SJSA1 (cell line): ENCODE results near the gene PARS2. TPM values are rescaled to one million over a fixed set of nuclear protein-coding genes. Genes with fewer than 3 reads are reported as not detected.

ENCODE experiments used
- DNase-seq, 2 experiments: peaks; one replicate each; pipeline ENCODE4 v3.0.0-alpha.2; 2015 to 2020; ENCODE audit warnings: low spot score in 2 of 2, low read depth in 1 of 2
- H3K27ac ChIP-seq: fragments of 250-450 bp; sonication (Bioruptor Pico); 2 replicates; pipeline ENCODE4 v1.5.1; 2020; ENCODE audit warnings: mild to moderate bottlenecking, moderate library complexity
- H3K27me3 ChIP-seq: fragments of 250-450 bp; sonication (Bioruptor Pico); replicated peaks from 2 replicates; pipeline ENCODE4 v1.5.1; 2020; ENCODE audit warnings: mild to moderate bottlenecking, moderate library complexity
- H3K36me3 ChIP-seq: fragments of 250-450 bp; sonication (Bioruptor Pico); 2 replicates; pipeline ENCODE4 v1.5.1; 2020; ENCODE audit warnings: mild to moderate bottlenecking
- H3K4me1 ChIP-seq: fragments of 250-450 bp; sonication (Bioruptor Pico); replicated peaks from 2 replicates; pipeline ENCODE4 v1.6.1; 2021; ENCODE audit warnings: mild to moderate bottlenecking
- H3K4me3 ChIP-seq: fragments of 250-450 bp; sonication (Bioruptor Pico); 2 replicates; pipeline ENCODE4 v1.5.1; 2020; ENCODE audit warnings: mild to moderate bottlenecking
- H3K9me3 ChIP-seq: fragments of 250-450 bp; sonication (Bioruptor Pico); replicated peaks from 2 replicates; pipeline ENCODE4 v1.5.1; 2020; ENCODE audit warnings: mild to moderate bottlenecking
- total RNA-seq: library from RNA; depleted of rRNA; stranded (reverse); fragments of >200 nt; shearing (Covaris generic); gene quantifications from 2 replicates; pipeline ENCODE4 v1.2.3, GENCODE V29; 2014; rRNA removed

The PARS2 gene
- total RNA-seq, 1 experiment from 2014 or later: 4.6 TPM

DNA sequence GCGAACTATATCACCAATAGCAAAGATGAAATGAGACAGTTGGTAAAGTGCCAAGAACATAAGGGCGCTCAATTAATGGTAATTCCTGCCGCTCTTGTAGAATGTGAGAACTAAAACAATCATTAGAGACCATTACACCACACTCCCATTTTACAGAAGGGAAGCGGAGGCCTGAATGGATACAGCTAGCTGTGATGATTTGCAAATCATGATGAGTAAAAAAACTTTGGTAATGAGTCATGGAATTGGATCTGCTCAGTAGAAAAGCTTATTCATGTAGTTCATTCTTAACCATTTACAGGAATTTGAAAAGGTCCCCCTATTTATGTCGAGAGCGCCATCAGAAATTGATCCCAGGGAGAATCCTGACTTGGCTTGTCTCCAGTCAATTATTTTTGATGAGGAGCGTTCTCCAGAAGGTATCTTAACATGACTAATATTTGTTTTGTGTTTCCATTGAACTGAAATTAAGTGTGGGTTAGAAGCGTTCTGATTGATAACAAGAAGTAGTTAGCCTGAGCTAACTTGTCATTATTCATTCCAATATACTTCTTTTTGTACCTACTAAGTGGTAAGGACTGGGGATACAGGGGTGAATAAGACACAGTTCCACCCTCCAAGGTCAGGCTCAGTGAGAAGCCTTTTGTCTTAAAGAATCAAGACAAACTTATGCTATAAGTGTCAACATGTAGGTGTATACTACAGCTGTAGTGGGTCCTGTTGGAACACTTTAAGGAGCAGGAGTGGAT, 47.9 kb downstream of the PARS2 start:
- H3K4me1 ChIP-seq: peaks cover 9% of the 10 kb centered on the region; the same call in 1 of the 2 replicates
- no peak for DNase-seq
- H3K9me3 ChIP-seq: no peaks in the 10 kb centered on the region
- H3K4me3 ChIP-seq: peak overlapping the region; percentile 62
- H3K27me3 ChIP-seq: no peaks in the 10 kb centered on the region
- peaks cover 35% of the 10 kb centered on the region for H3K36me3 ChIP-seq
- H3K27ac ChIP-seq: peak overlapping the region; percentile 40

DNA sequence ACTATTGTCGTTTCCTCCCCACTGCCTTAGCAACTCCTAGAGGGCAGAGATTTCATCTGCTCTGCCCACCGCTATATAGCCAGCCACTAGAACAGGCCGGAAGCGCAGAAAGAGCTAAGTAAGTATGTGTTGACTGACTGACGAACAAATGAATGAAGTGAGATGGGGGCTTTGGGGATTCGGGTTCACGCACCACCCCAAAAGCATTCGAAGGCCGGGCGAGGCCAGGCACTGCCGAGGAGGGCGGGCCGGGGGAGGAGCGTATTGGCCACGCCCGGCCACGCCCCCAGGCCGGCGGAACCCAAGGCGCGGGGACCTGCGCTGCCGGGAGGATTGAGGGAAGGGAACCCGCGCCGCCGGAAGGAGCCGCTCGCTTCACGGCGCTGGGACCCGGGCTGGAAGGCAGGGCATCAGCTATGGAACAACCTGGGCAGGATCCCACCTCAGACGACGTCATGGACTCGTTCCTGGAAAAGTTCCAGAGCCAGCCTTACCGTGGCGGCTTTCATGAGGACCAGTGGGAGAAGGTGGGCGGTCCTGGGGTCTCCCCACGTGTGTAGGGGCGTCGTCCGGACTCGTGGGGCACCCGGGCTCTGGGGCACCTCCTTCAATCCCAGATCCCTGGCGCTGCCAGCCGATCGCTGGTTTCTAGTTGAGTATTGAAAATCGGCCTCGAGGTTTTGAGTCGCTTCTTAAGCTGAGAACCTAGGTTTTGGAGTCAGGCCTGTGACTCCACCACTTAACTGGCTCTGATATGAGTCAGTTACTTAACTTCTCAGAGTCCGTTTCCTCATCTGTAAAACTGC, 48.6 kb downstream of the PARS2 start, which contains the start of gene TTC4:
Gene TTC4 (plus strand): TSS at position 369 of the 806 bp plus-strand sequence. CDS start 48 bp downstream, at position 417.
- peak within 1 kb of the TSS; percentile 62 for H3K4me3 ChIP-seq
- H3K27ac ChIP-seq: peak within 1 kb of the TSS; percentile 40
- H3K36me3 ChIP-seq: peaks cover 29% of the 10 kb centered on the region
- H3K9me3 ChIP-seq: no peaks in the 10 kb centered on the region
- DNase-seq: peak; percentile 79 to 89
- peaks cover 9% of the 10 kb centered on the region; the same call in 1 of the 2 replicates for H3K4me1 ChIP-seq
- no peaks in the 10 kb centered on the region for H3K27me3 ChIP-seq

DNA sequence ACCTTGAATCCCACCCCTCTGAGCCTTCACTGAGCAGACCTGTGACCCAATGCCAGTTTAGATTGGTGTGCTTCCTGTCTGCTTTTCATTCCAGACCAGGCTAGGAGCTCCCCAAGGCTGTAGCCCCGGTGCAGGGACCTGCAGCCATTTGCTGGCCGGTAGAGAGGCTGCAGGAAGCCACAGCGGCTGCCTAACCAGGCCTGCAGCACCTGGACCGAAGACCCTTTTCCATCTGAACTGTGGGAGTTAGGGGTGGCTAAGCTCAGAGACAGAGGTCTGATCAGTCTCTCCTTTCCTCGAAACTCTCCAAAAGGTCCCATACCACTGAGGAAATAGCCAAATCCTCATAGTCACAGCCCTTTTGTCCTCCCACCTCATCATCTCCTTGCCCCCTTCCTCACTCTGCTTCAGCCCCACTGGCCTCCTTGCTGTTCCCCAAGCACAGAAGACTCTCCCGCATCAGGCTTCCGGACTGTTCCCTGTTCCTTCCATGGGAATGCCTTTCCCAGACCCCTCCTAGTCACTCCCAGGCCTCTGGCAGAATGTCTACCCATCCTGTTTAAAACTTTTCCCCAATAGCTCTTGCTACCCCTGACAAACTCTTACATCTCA, 49.3 kb downstream of the PARS2 start:
- Histone ChIP-seq H3K4me3 (peak overlapping the region; percentile 62), H3K36me3 (peaks cover 25% of the 10 kb centered on the region), H3K27me3 (no peaks in the 10 kb centered on the region), H3K9me3 (no peaks in the 10 kb centered on the region), H3K27ac (no peak overlapping the region), H3K4me1 (peaks cover 9% of the 10 kb centered on the region; the same call in 1 of the 2 replicates)
- no peak for DNase-seq

- H3K4me1 ChIP-seq: peaks cover 6% of the 10 kb centered on the region; the same call in 1 of the 2 replicates
- H3K27ac ChIP-seq: no peak overlapping the region
- H3K4me3 ChIP-seq: no peak overlapping the region
- DNase-seq: no peak
- no peaks in the 10 kb centered on the region; the same call in none of the 2 replicates for H3K27me3 ChIP-seq
- no peaks in the 10 kb centered on the region for H3K9me3 ChIP-seq
- no peaks in the 10 kb centered on the region for H3K36me3 ChIP-seq
Measured at GRCh38 chr1:54711536-54711935, 52.8 kb downstream of the PARS2 start.

GRCh38 chr1:54710841-54711240, 53.5 kb downstream of the PARS2 start:
- Histone ChIP-seq H3K27me3 (no peaks in the 10 kb centered on the region; the same call in none of the 2 replicates), H3K27ac (no peak overlapping the region), H3K36me3 (no peaks in the 10 kb centered on the region), H3K9me3 (no peaks in the 10 kb centered on the region), H3K4me1 (peaks cover 4% of the 10 kb centered on the region; the same call in 1 of the 2 replicates), H3K4me3 (no peak overlapping the region)
- DNase-seq: no peak

DNA sequence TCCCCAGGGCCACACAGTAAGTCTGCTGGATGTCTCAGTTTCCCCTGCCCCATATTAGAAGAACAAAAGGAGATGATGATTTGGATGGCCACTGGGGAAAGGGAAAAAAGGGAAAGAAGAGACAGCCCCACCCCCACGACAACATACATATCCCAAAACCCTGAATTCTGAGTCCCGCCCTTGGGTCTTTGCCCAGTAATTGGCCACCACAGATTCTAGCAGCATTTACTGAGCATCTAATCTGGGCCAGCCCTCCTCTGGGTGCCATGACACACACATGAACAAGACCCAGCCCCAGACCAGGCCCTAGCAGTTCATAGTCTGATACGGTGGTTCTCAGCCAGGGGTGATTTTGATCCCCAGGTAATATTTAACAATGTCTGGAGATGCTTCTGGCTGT, 53.9 kb downstream of the PARS2 start:
- no peak for DNase-seq
- Histone ChIP-seq H3K36me3 (no peaks in the 10 kb centered on the region), H3K27ac (no peak overlapping the region), H3K9me3 (no peaks in the 10 kb centered on the region), H3K4me1 (peaks cover 3% of the 10 kb centered on the region; the same call in 1 of the 2 replicates), H3K4me3 (no peak overlapping the region), H3K27me3 (no peaks in the 10 kb centered on the region; the same call in none of the 2 replicates)

DNA sequence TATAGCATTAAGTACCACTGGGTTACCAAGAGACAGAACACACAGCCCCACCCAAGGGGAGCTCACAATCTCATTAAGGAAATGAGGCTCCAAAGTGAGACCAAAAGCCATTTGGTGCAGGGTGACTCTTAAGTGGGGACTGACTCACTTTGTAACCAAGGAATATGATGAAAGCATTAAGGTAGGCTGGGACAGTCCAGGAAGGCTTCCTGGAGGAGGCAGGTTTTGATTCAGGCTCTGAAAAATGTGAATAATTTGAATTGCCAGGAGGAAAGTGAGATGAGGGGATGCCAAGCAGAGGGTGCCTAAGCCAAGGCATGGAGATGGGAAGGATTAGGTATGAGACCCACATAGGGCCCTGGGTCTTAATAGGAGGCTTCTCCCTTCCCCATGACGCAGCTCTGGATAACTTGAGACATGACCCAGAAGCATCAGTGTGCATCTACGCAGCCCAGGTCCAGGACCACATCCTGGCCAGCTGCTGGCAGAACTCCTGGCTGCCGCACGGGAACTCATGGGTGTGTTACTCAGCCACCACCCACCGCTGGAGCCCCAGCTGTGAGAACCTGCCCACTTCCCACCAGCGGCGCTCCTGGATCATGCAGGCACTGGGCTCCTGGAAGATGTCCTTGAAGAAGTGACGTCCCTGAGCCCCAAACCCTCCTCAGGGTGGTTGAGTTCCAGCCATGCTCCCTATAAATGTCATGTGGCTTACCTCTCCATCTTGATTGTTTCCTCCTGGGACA, 54.6 kb downstream of the PARS2 start:
- no peaks in the 10 kb centered on the region for H3K4me1 ChIP-seq
- H3K4me3 ChIP-seq: no peak overlapping the region
- H3K27me3 ChIP-seq: no peaks in the 10 kb centered on the region; the same call in none of the 2 replicates
- no peaks in the 10 kb centered on the region for H3K9me3 ChIP-seq
- H3K27ac ChIP-seq: no peak overlapping the region
- no peak for DNase-seq
- no peaks in the 10 kb centered on the region for H3K36me3 ChIP-seq

GRCh38 chr1:54708385-54708784, 55.9 kb downstream of the PARS2 start:
- H3K27me3 ChIP-seq: no peaks in the 10 kb centered on the region; the same call in none of the 2 replicates
- no peak overlapping the region for H3K27ac ChIP-seq
- H3K4me1 ChIP-seq: no peaks in the 10 kb centered on the region
- DNase-seq: no peak
- H3K9me3 ChIP-seq: no peaks in the 10 kb centered on the region
- no peaks in the 10 kb centered on the region for H3K36me3 ChIP-seq
- H3K4me3 ChIP-seq: no peak overlapping the region

Other genes starting within 250 kb of the PARS2 start
- 0.85 and 1.3 TPM in 2 replicates for gene ACOT11, start 216.3 kb downstream of the PARS2 start, total RNA-seq
- gene FAM151A, start 141.0 kb downstream of the PARS2 start, total RNA-seq: not detected in 2 replicates
- gene MROH7, start 122.7 kb downstream of the PARS2 start, total RNA-seq: not detected in 2 replicates
- gene TTC4, start 48.7 kb downstream of the PARS2 start, total RNA-seq: 35.4 and 38.6 TPM in 2 replicates
- not detected in 2 replicates for gene TTC22, start 36.8 kb upstream of the PARS2 start, total RNA-seq
- 42.9 and 65.8 TPM in 2 replicates for gene DHCR24, start 122.7 kb upstream of the PARS2 start, total RNA-seq
- not detected in 2 replicates for gene TMEM61, start 216.1 kb upstream of the PARS2 start, total RNA-seq
- not detected in 2 replicates for gene BSND, start 234.4 kb upstream of the PARS2 start, total RNA-seq